Omental fat pad (tissue), 4 donors: ENCODE data around the gene MAGI1. TPM values are rescaled to one million over a fixed set of nuclear protein-coding genes. Genes with fewer than 3 reads are reported as not detected.

Source experiments
- ATAC-seq: fragments of 150-250 bp; one replicate; pipeline ENCODE4 v1.9.1; 2016; ENCODE audit warnings: mild to moderate bottlenecking, moderate library complexity; ENCODE audit not compliant: low FRiP score
- DNase-seq: peaks from one replicate; pipeline ENCODE4 v3.0.0-alpha.2; 2019; ENCODE audit warnings: low spot score
- CTCF ChIP-seq, 3 donors: fragments of 450-650 bp; IDR thresholded peaks; one replicate each; pipeline ENCODE4 v1.5.1; 2016 to 2017; ENCODE audit warnings: antibody characterized with exemption in 3 of 3, mild to moderate bottlenecking in 3 of 3, moderate library complexity in 2 of 3
- total RNA-seq, 4 donors: library from RNA; depleted of rRNA; stranded (reverse); fragments of >200 nt; gene quantifications; one replicate each; pipeline ENCODE4 v1.1.0, GENCODE V29; 2016

The MAGI1 gene
- total RNA-seq, 4 donors from 2014 or later, result 22.9 to 38.8 (median 34.3) TPM

GRCh38 chr3:65717676-65718346 is 320.9 kb downstream of the MAGI1 start:
- TF ChIP-seq CTCF (IDR thresholded peaks at IDR 0.05), result no peak
- DNase-seq (no peak), ATAC-seq (no peak)

DNA sequence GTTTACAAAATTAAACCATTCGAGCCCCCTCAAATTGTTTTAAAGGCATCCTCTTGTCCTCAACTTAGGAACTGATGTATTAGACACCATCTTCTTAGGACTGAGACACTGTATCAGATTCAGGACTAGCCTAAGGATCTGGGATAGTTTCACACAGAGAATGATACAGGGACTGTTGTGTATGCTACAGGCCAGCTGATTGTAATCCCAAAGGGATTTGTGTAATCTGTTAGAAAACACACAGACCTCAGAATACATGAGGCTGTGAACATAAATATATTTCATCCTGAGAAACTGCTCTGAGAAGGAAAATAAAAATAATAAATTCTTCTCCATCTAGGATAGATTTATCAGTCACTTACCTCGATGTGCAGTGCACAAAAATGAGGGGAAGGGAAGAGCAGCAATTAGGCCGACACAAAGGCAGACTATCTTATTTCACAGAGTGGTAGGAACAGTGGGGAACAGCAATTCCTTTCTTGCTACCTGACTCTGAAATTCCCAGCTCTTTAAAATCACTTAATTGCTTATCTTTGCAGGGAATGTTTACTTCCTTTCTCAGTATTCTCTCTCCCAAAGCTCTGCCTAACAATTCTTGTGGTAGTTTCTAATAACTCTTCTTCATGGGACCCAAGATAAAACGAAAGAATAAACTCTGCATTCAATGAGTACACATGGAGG is 322.5 kb downstream of the MAGI1 start:
- DNase-seq (no peak), ATAC-seq (no peak)
- TF ChIP-seq CTCF (IDR thresholded peaks at IDR 0.05), result no peak

DNA sequence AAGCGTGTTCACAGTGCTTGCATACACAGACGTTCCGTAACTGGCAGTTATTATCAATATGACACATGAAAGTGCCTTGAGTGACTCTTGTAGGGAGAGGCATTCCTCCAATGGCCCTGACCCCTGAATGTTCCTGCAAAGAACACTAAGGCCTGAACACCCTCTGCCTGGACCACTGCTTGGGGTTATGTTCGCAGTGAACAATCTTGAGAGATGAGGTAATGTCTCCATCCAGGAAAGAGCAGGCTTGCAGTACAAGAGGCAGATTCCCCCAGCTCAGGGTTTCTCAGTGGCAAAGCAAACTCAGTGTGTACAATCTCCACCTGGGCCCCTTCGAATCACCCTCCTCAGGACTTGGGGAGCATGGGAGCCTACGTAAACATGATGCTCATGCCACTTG is 324.6 kb downstream of the MAGI1 start:
- ATAC-seq (no peak), DNase-seq (no peak)

GRCh38 chr3:65713016-65713415 is 325.7 kb downstream of the MAGI1 start:
- no peak for TF ChIP-seq CTCF (IDR thresholded peaks at IDR 0.05)
- DNase-seq (no peak), ATAC-seq (no peak)

More for the DNA sequence above, 324.6 kb downstream of the MAGI1 start:
- TF ChIP-seq CTCF (IDR thresholded peaks at IDR 0.05), result no peak

- ATAC-seq (no peak), DNase-seq (no peak)
- no peak for TF ChIP-seq CTCF (IDR thresholded peaks at IDR 0.05)
These were observed 326.6 kb downstream of the MAGI1 start for GRCh38 chr3:65712140-65712539.

DNA sequence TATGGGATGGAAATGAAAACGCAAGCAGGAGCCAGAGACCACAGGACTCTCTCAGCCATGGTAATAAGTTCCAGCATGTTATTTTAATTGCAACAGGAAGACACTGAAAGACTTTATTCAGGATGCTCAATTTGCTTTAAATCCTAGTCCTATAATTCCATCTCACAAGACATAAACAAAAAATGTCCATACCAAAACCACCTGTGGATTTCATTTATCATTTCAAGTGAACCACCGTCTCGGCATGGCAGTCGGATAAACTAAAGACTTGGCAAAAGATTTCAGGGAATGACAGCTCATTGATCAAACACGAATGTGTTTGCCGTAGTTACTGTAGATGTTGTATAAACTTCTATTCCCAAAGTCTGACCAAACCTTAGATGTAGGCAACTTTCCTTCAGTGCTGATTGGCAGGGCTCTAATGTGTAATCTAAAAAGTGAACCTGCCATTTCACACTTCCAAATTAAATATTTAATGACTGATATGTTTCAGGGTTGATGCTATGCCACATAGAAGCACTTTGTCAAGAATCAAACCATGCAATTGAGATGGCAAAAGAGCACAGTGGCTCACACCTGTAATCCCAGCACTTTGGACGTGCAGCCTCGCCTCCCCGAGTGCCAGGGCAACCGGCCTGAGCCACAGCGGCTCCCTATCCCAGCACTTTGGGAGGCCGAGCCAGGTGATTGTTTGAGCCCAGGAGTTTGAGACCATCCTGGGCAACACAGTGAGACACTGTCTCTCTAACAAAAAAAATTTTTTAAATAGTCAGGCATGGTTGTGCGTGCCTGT is 331.7 kb downstream of the MAGI1 start:
- ATAC-seq, result no peak
- DNase-seq, result no peak
- TF ChIP-seq CTCF (IDR thresholded peaks at IDR 0.05), result no peak
